Measurements from ENCODE around the gene CD79B. TPM values are rescaled to one million over a fixed set of nuclear protein-coding genes. Genes with fewer than 3 reads are reported as not detected.
"Not testable (repeated sequence)": the region's sequence is repeated elsewhere in the genome, so short reads cannot be mapped to it uniquely, and the experiment has no call there.

CD79B gene
- total RNA-seq, 2 experiments from 2014 or later = 21.7 to 22.5 TPM

GRCh38 chr17:63918789-63919305 is 13.3 kb downstream of the CD79B start, which contains the start of gene GH1:
Gene GH1, minus strand, starts transcription at chr17:63918839. Its CDS starts 63 bp downstream, at chr17:63918776.
- Mint-ChIP-seq H3K27me3 (ENCODE audit: low read depth) (peaks cover 16% of the 10 kb centered on the region), H3K27ac (peak within 1 kb of the TSS; percentile 47)
- DNase-seq; H3K4me3 Mint-ChIP-seq; H3K36me3 Mint-ChIP-seq (ENCODE audit: low read depth); H3K4me1 Mint-ChIP-seq (ENCODE audit: low read depth); H3K9me3 Mint-ChIP-seq (ENCODE audit: insufficient read depth): not testable (repeated sequence)
- POLR2A ChIA-PET = interaction anchor here (1.3 kb wide), 1 partner anchor 72 kb away, joined by 3 read pairs; no protein-coding TSS in a partner anchor
- CTCF ChIA-PET = interaction anchor here (0.8 to 5.8 kb wide), 41 partner anchors 8 to 384 kb away, joined by 3 to 114 read pairs (median 6); partner anchors contain the start of genes CD79B, CSHL1 and ICAM2
- ATAC-seq = peak; percentile 17

GRCh38 chr17:63918305-63918704 is 13.8 kb downstream of the CD79B start:
- no peak for ATAC-seq
- no peak overlapping the region for H3K27ac Mint-ChIP-seq
- peaks cover 8% of the 10 kb centered on the region for H3K4me1 Mint-ChIP-seq (ENCODE audit: low read depth)
- H3K9me3 Mint-ChIP-seq (ENCODE audit: insufficient read depth) = no peaks in the 10 kb centered on the region
- no peaks in the 10 kb centered on the region for H3K36me3 Mint-ChIP-seq (ENCODE audit: low read depth)
- ChIA-PET POLR2A (interaction anchor here (1.3 kb wide), 1 partner anchor 72 kb away, joined by 3 read pairs; no protein-coding TSS in a partner anchor), CTCF (interaction anchor here (0.8 to 5.8 kb wide), 23 partner anchors 7 to 230 kb away, joined by 3 to 114 read pairs (median 14); partner anchors contain the start of genes CD79B, CSHL1 and ICAM2)
- peaks cover 16% of the 10 kb centered on the region for H3K27me3 Mint-ChIP-seq (ENCODE audit: low read depth)
- no peak overlapping the region for H3K4me3 Mint-ChIP-seq
- no peak for DNase-seq

GRCh38 chr17:63917646-63918045 is 14.5 kb downstream of the CD79B start:
- no peak overlapping the region for H3K27ac Mint-ChIP-seq
- ChIA-PET POLR2A (no interaction called here), CTCF (interaction anchor here (1.5 to 5.8 kb wide), 11 partner anchors 11 to 216 kb away, joined by 6 to 114 read pairs (median 58); partner anchors contain the start of gene ICAM2)
- H3K4me3 Mint-ChIP-seq = no peak overlapping the region
- H3K36me3 Mint-ChIP-seq (ENCODE audit: low read depth) = no peaks in the 10 kb centered on the region
- H3K27me3 Mint-ChIP-seq (ENCODE audit: low read depth) = peaks cover 16% of the 10 kb centered on the region
- H3K9me3 Mint-ChIP-seq (ENCODE audit: insufficient read depth) = no peaks in the 10 kb centered on the region
- DNase-seq = no peak
- H3K4me1 Mint-ChIP-seq (ENCODE audit: low read depth) = peaks cover 8% of the 10 kb centered on the region
- ATAC-seq = no peak

GRCh38 chr17:63917206-63917605 is 14.9 kb downstream of the CD79B start:
- peaks cover 13% of the 10 kb centered on the region for H3K27me3 Mint-ChIP-seq (ENCODE audit: low read depth)
- DNase-seq; H3K36me3 Mint-ChIP-seq (ENCODE audit: low read depth); H3K9me3 Mint-ChIP-seq (ENCODE audit: insufficient read depth); H3K4me1 Mint-ChIP-seq (ENCODE audit: low read depth); ATAC-seq; H3K27ac Mint-ChIP-seq; H3K4me3 Mint-ChIP-seq; POLR2A ChIA-PET: not testable (repeated sequence)
- CTCF ChIA-PET = interaction anchor here (1.5 to 5.8 kb wide), 8 partner anchors 29 to 216 kb away, joined by 6 to 114 read pairs (median 64); partner anchors contain the start of gene ICAM2

GRCh38 chr17:63916566-63917185 is 15.5 kb downstream of the CD79B start:
- no peaks in the 10 kb centered on the region for H3K9me3 Mint-ChIP-seq (ENCODE audit: insufficient read depth)
- peaks cover 9% of the 10 kb centered on the region for H3K27me3 Mint-ChIP-seq (ENCODE audit: low read depth)
- H3K27ac Mint-ChIP-seq = no peak overlapping the region
- ChIA-PET POLR2A (no interaction called here), CTCF (interaction anchor here (1.9 to 5.8 kb wide), 4 partner anchors 30 to 217 kb away, joined by 10 to 114 read pairs (median 64); partner anchors contain the start of gene ICAM2)
- no peak for ATAC-seq
- no peaks in the 10 kb centered on the region for H3K36me3 Mint-ChIP-seq (ENCODE audit: low read depth)
- H3K4me1 Mint-ChIP-seq (ENCODE audit: low read depth) = peaks cover 8% of the 10 kb centered on the region
- no peak for DNase-seq
- no peak overlapping the region for H3K4me3 Mint-ChIP-seq

- H3K9me3 Mint-ChIP-seq (ENCODE audit: insufficient read depth); H3K4me1 Mint-ChIP-seq (ENCODE audit: low read depth); H3K27ac Mint-ChIP-seq; H3K36me3 Mint-ChIP-seq (ENCODE audit: low read depth); H3K4me3 Mint-ChIP-seq; H3K27me3 Mint-ChIP-seq (ENCODE audit: low read depth); DNase-seq; ATAC-seq; POLR2A ChIA-PET: not testable (repeated sequence)
- CTCF ChIA-PET = interaction anchor here (0.9 to 5.8 kb wide), 3 partner anchors 31 to 218 kb away, joined by 7 to 60 read pairs (median 10); no protein-coding TSS in a partner anchor
Observed at GRCh38 chr17:63915753-63916152, 16.4 kb downstream of the CD79B start.

- ChIA-PET POLR2A (no interaction called here), CTCF (interaction anchor here (1.0 to 4.3 kb wide), 4 partner anchors 9 to 217 kb away, joined by 3 to 48 read pairs (median 4); partner anchors contain the start of gene ERN1)
- Mint-ChIP-seq H3K4me1 (ENCODE audit: low read depth) (peaks cover 5% of the 10 kb centered on the region), H3K4me3 (no peak overlapping the region), H3K9me3 (ENCODE audit: insufficient read depth) (no peaks in the 10 kb centered on the region), H3K27me3 (ENCODE audit: low read depth) (peaks cover 5% of the 10 kb centered on the region), H3K36me3 (ENCODE audit: low read depth) (no peaks in the 10 kb centered on the region), H3K27ac (no peak overlapping the region)
- no peak for DNase-seq
- ATAC-seq = no peak
Observed at GRCh38 chr17:63914471-63914870, 17.7 kb downstream of the CD79B start.

GRCh38 chr17:63911657-63912100 is 20.5 kb downstream of the CD79B start:
- DNase-seq (peak; percentile 74), ATAC-seq (peak; percentile 72)
- H3K4me3 Mint-ChIP-seq = no peak overlapping the region
- ChIA-PET CTCF (interaction anchor here (0.7 to 4.3 kb wide), 25 partner anchors 8 to 286 kb away, joined by 3 to 48 read pairs (median 3); partner anchors contain the start of genes ERN1, GH1, ICAM2 and PRR29), POLR2A (no interaction called here)
- no peaks in the 10 kb centered on the region for H3K4me1 Mint-ChIP-seq (ENCODE audit: low read depth)
- H3K27ac Mint-ChIP-seq = no peak overlapping the region
- H3K36me3 Mint-ChIP-seq (ENCODE audit: low read depth) = no peaks in the 10 kb centered on the region
- no peaks in the 10 kb centered on the region for H3K9me3 Mint-ChIP-seq (ENCODE audit: insufficient read depth)
- H3K27me3 Mint-ChIP-seq (ENCODE audit: low read depth) = peaks cover 16% of the 10 kb centered on the region

- H3K9me3 Mint-ChIP-seq (ENCODE audit: insufficient read depth) = no peaks in the 10 kb centered on the region
- H3K36me3 Mint-ChIP-seq (ENCODE audit: low read depth) = no peaks in the 10 kb centered on the region
- CTCF ChIA-PET = interaction anchor here (0.7 to 4.3 kb wide), 23 partner anchors 8 to 287 kb away, joined by 3 to 48 read pairs (median 4); partner anchors contain the start of genes ERN1, GH1, ICAM2 and PRR29
- DNase-seq (no peak), ATAC-seq (no peak)
- no peak within 1 kb of the TSS for H3K27ac Mint-ChIP-seq
- no peaks in the 10 kb centered on the region for H3K4me1 Mint-ChIP-seq (ENCODE audit: low read depth)
- peaks cover 17% of the 10 kb centered on the region for H3K27me3 Mint-ChIP-seq (ENCODE audit: low read depth)
- no peak within 1 kb of the TSS for H3K4me3 Mint-ChIP-seq
- POLR2A ChIA-PET = no interaction called here
Observed at GRCh38 chr17:63911041-63911635, 21.0 kb downstream of the CD79B start, which contains the start of gene CSHL1. Gene CSHL1, minus strand, starts transcription at chr17:63911258. Its CDS starts 62 bp downstream, at chr17:63911196.

- CTCF ChIA-PET = interaction anchor here (0.6 to 4.3 kb wide), 9 partner anchors 9 to 222 kb away, joined by 3 to 48 read pairs (median 5); partner anchors contain the start of genes ERN1, GH1 and ICAM2
- Mint-ChIP-seq H3K4me1 (ENCODE audit: low read depth) (no peaks in the 10 kb centered on the region), H3K9me3 (ENCODE audit: insufficient read depth) (no peaks in the 10 kb centered on the region), H3K27ac (no peak overlapping the region), H3K4me3 (no peak overlapping the region), H3K36me3 (ENCODE audit: low read depth) (no peaks in the 10 kb centered on the region), H3K27me3 (ENCODE audit: low read depth) (peaks cover 14% of the 10 kb centered on the region)
- ATAC-seq (no peak), DNase-seq (no peak)
- POLR2A ChIA-PET = no interaction called here
Observed at GRCh38 chr17:63910096-63910495, 22.0 kb downstream of the CD79B start.

GRCh38 chr17:63909586-63909985 is 22.5 kb downstream of the CD79B start:
- H3K36me3 Mint-ChIP-seq (ENCODE audit: low read depth); ATAC-seq; H3K27ac Mint-ChIP-seq; H3K4me3 Mint-ChIP-seq; DNase-seq; H3K9me3 Mint-ChIP-seq (ENCODE audit: insufficient read depth); POLR2A ChIA-PET; H3K4me1 Mint-ChIP-seq (ENCODE audit: low read depth): not testable (repeated sequence)
- peaks cover 14% of the 10 kb centered on the region for H3K27me3 Mint-ChIP-seq (ENCODE audit: low read depth)
- CTCF ChIA-PET = interaction anchor here (3.7 kb wide), 1 partner anchor 119 kb away, joined by 30 read pairs; no protein-coding TSS in a partner anchor

All from activated CD8-positive, alpha-beta T cell treated with anti-CD3 and anti-CD28 coated beads, Interleukin-2, amount 10 ng/mL, durations not matched to agents 7 days and 5 days (primary cell).